ENCODE data around the gene ASXL2.

Gene ASXL2

GRCh38 chr2:25738383-25739343, 139.6 kb downstream of the ASXL2 start:
- no peak for TF ChIP-seq CTCF (IDR thresholded peaks at IDR 0.05)

GRCh38 chr2:25736899-25737515, 141.3 kb downstream of the ASXL2 start:
- no peak for TF ChIP-seq CTCF (IDR thresholded peaks at IDR 0.05)

- no peak for TF ChIP-seq CTCF (IDR thresholded peaks at IDR 0.05)
Observed at GRCh38 chr2:25735835-25736234, 142.5 kb downstream of the ASXL2 start.

- TF ChIP-seq CTCF (IDR thresholded peaks at IDR 0.05): no peak
Observed at GRCh38 chr2:25728559-25728958, 149.7 kb downstream of the ASXL2 start.

- no peak for TF ChIP-seq CTCF (IDR thresholded peaks at IDR 0.05)
Observed at GRCh38 chr2:25726522-25726921, 151.8 kb downstream of the ASXL2 start.

GRCh38 chr2:25725877-25726276, 152.4 kb downstream of the ASXL2 start:
- TF ChIP-seq CTCF (IDR thresholded peaks at IDR 0.05): no peak

GRCh38 chr2:25724756-25725155, 153.5 kb downstream of the ASXL2 start:
- TF ChIP-seq CTCF (IDR thresholded peaks at IDR 0.05): no peak
